SK-N-SH (cell line): Measurements from ENCODE around the gene ABCC5. TPM values are rescaled to one million over a fixed set of nuclear protein-coding genes. Genes with fewer than 3 reads are reported as not detected.

Experiments used
- CTCF ChIA-PET: fragments of 300-600, 350-600 bp; formaldehyde crosslinking; extraction: SDS; loops from one replicate; lab custom pipeline; 2021; lab: Yijun Ruan, JAX
- POLR2A ChIA-PET: fragments of 350-600 bp; sonication (Branson Sonifier 250); formaldehyde crosslinking; extraction: SDS; loops from one replicate; lab custom pipeline; 2020; ENCODE audit warnings: antibody characterized with exemption, inconsistent platforms; lab: Yijun Ruan, JAX
- DNase-seq: peaks from one replicate; pipeline ENCODE4 v3.0.0; 2012
- H2AFZ ChIP-seq: fragments of 200-600 bp; sonication (generic); 2 replicates; pipeline ENCODE4 v1.8.1; 2016; ENCODE audit warnings: antibody characterized with exemption, mild to moderate bottlenecking, low read depth
- H3F3A ChIP-seq: fragments of 200-600 bp; sonication (generic); replicated peaks from 2 replicates; pipeline ENCODE3; 2016; ENCODE audit warnings: antibody characterized with exemption, mild to moderate bottlenecking; ENCODE audit not compliant: insufficient read depth
- H3K27ac ChIP-seq, 2 experiments: fragments of 200-500 bp in 1 of 2; fragments of 200-600 bp in 1 of 2; sonication (Bioruptor generic) in 1 of 2; sonication (generic), shearing (Covaris generic) in 1 of 2; 2 replicates each; pipeline versions ENCODE4 v1.5.1 to v1.6.1; 2014 to 2016; ENCODE audit warnings: low read depth in 2 of 2, inconsistent platforms in 1 of 2, low read length in 1 of 2, mild to moderate bottlenecking in 1 of 2, mixed read lengths in 1 of 2
- H3K27me3 ChIP-seq: fragments of 200-600 bp; sonication (generic), shearing (Covaris generic); 2 replicates; pipeline ENCODE4 v1.6.1; 2016; ENCODE audit warnings: mixed run types; ENCODE audit not compliant: insufficient read depth
- H3K36me3 ChIP-seq, 2 experiments: fragments of 200-500 bp in 1 of 2; fragments of 200-600 bp in 1 of 2; sonication (Bioruptor generic) in 1 of 2; sonication (generic) in 1 of 2; replicated peaks in 1 of 2; 2 replicates each; pipeline versions ENCODE3 to v1.5.1; 2014 to 2016; ENCODE audit warnings: low read length in 1 of 2, mild to moderate bottlenecking in 1 of 2; ENCODE audit not compliant: insufficient read depth in 2 of 2, control insufficient read depth in 1 of 2
- H3K4me1 ChIP-seq, 2 experiments: fragments of 200-500 bp in 1 of 2; fragments of 200-600 bp in 1 of 2; sonication (Bioruptor generic) in 1 of 2; sonication (generic), shearing (Covaris generic) in 1 of 2; 2 replicates each; pipeline versions ENCODE4 v1.5.1 to v1.6.1; 2014 to 2016; ENCODE audit warnings: low read depth in 1 of 2, low read length in 1 of 2, mixed run types in 1 of 2; ENCODE audit not compliant: insufficient read depth in 2 of 2, control insufficient read depth in 1 of 2
- H3K4me2 ChIP-seq: fragments of 200-600 bp; sonication (generic), shearing (Covaris generic); 2 replicates; pipeline ENCODE4 v1.6.1; 2017; ENCODE audit warnings: mixed run types
- H3K4me3 ChIP-seq, 2 experiments: fragments of 200-500 bp in 1 of 2; fragments of 200-600 bp in 1 of 2; sonication (Bioruptor generic) in 1 of 2; sonication (generic), shearing (Covaris generic) in 1 of 2; 2 replicates each; pipeline versions ENCODE4 v1.5.1 to v1.8.1; 2014 to 2016; ENCODE audit warnings: low read depth in 2 of 2, inconsistent platforms in 1 of 2, low read length in 1 of 2, mild to moderate bottlenecking in 1 of 2, mixed read lengths in 1 of 2, moderate library complexity in 1 of 2
- H3K79me2 ChIP-seq: fragments of 200-600 bp; sonication (generic); 2 replicates; pipeline ENCODE4 v1.8.1; 2017; ENCODE audit warnings: mild to moderate bottlenecking; ENCODE audit not compliant: insufficient read depth
- H3K9ac ChIP-seq: fragments of 200-600 bp; sonication (generic); 2 replicates; pipeline ENCODE4 v1.6.1; 2017; ENCODE audit warnings: mixed run types
- H3K9me2 ChIP-seq: fragments of 200-600 bp; sonication (generic); 2 replicates; pipeline ENCODE4 v1.6.1; 2017; ENCODE audit warnings: mixed run types
- H3K9me3 ChIP-seq: fragments of 200-600 bp; sonication (generic); 2 replicates; pipeline ENCODE4 v1.6.1; 2017; ENCODE audit warnings: mixed run types, mild to moderate bottlenecking, moderate library complexity
- H4K20me1 ChIP-seq: fragments of 200-600 bp; sonication (generic); 2 replicates; pipeline ENCODE4 v1.6.1; 2017; ENCODE audit warnings: mild to moderate bottlenecking, mixed run types; ENCODE audit not compliant: insufficient read depth
- EP300 ChIP-seq, 2 experiments: IDR thresholded peaks; 2 replicates each; pipeline versions ENCODE4 v1.4.0 to v1.6.1; 2012; ENCODE audit warnings: borderline replicate concordance in 1 of 2, low read depth in 1 of 2, low read length in 1 of 2
- EZH2phosphoT487 ChIP-seq: fragments of 200-600 bp; sonication (generic); IDR thresholded peaks from 2 replicates; pipeline ENCODE4 v1.6.1; 2017; ENCODE audit warnings: low read depth, mixed run types, mild to moderate bottlenecking, antibody characterized with exemption, moderate library complexity, borderline replicate concordance
- FOSL2 ChIP-seq: IDR thresholded peaks from 2 replicates; pipeline ENCODE4 v1.4.0; 2012; ENCODE audit warnings: low read depth, mild to moderate bottlenecking, moderate library complexity, borderline replicate concordance
- FOXJ3 ChIP-seq: sonication (generic); formaldehyde crosslinking; IDR thresholded peaks from 2 replicates; pipeline ENCODE4 v1.5.1; 2020; ENCODE audit warnings: mild to moderate bottlenecking, missing genetic modification reagents
- FOXM1 ChIP-seq: IDR thresholded peaks from 2 replicates; pipeline ENCODE4 v1.4.0; 2012; ENCODE audit warnings: low read depth, mild to moderate bottlenecking
- GABPA ChIP-seq: IDR thresholded peaks from 2 replicates; pipeline ENCODE4 v1.4.0; 2012; ENCODE audit warnings: low read depth, mild to moderate bottlenecking
- IRF3 ChIP-seq: fragments of 150-350 bp; IDR thresholded peaks from 2 replicates; pipeline ENCODE4 v1.6.1; 2016; ENCODE audit warnings: mild to moderate bottlenecking, low read depth, low read length
- JUND ChIP-seq: IDR thresholded peaks from 2 replicates; pipeline ENCODE4 v1.4.0; 2012
- MEF2A ChIP-seq: IDR thresholded peaks from 2 replicates; pipeline ENCODE4 v1.4.0; 2012; ENCODE audit warnings: low read depth, borderline replicate concordance
- NRF1 ChIP-seq: IDR thresholded peaks from 2 replicates; pipeline ENCODE4 v1.6.1; 2012; ENCODE audit warnings: low read depth, mild to moderate bottlenecking, low read length
- POLR2AphosphoS5 ChIP-seq: IDR thresholded peaks from 2 replicates; pipeline ENCODE4 v1.6.1; 2012; ENCODE audit warnings: low read depth, low read length
- RAD21 ChIP-seq: IDR thresholded peaks from 2 replicates; pipeline ENCODE4 v1.6.1; 2012; ENCODE audit warnings: mild to moderate bottlenecking, low read length
- RCOR1 ChIP-seq: fragments of 150-350 bp; IDR thresholded peaks from 2 replicates; pipeline ENCODE4 v1.6.1; 2017; ENCODE audit warnings: antibody characterized with exemption, low read length
- RFX5 ChIP-seq: IDR thresholded peaks from 2 replicates; pipeline ENCODE4 v1.6.1; 2012; ENCODE audit warnings: mild to moderate bottlenecking, improper control_type of control experiment, low read length
- RXRA ChIP-seq: IDR thresholded peaks from 2 replicates; pipeline ENCODE4 v1.4.0; 2012; ENCODE audit warnings: low read depth, mild to moderate bottlenecking, borderline replicate concordance
- SIN3A ChIP-seq: IDR thresholded peaks from 2 replicates; pipeline ENCODE4 v1.6.1; 2012; ENCODE audit warnings: low read depth, mild to moderate bottlenecking, low read length, moderate library complexity, borderline replicate concordance
- TAF1 ChIP-seq: IDR thresholded peaks from 2 replicates; pipeline ENCODE4 v1.6.1; 2012; ENCODE audit warnings: low read depth, mild to moderate bottlenecking, low read length, moderate library complexity, borderline replicate concordance
- TCF12 ChIP-seq: IDR thresholded peaks from 2 replicates; pipeline ENCODE4 v1.4.0; 2012
- YY1 ChIP-seq: IDR thresholded peaks from 2 replicates; pipeline ENCODE4 v1.4.0; 2012; ENCODE audit warnings: low read depth, mild to moderate bottlenecking
- ZBTB33 ChIP-seq: IDR thresholded peaks from 2 replicates; pipeline ENCODE4 v1.4.0; 2012; ENCODE audit warnings: low read depth, borderline replicate concordance
- WGBS: methylation state at CpG from one replicate; pipeline ENCODE4 v1.1.6; 2017; ENCODE audit warnings: low lambda C conversion rate; 5-methylcytosine and 5-hydroxymethylcytosine counted together
- polyA plus RNA-seq, 3 experiments: library from polyadenylated mRNA; depleted of rRNA; stranded (reverse); fragments of >200 nt; gene quantifications; 2 replicates each; pipeline ENCODE4 v1.2.3, GENCODE V29; 2012
- TF ChIP-seq, protein P1 (sequence below): fragments of 200-600 bp; sonication (generic); IDR thresholded peaks from 2 replicates; pipeline ENCODE4 v1.6.1; 2017; ENCODE audit warnings: antibody characterized with exemption, mild to moderate bottlenecking, moderate library complexity

The ABCC5 gene
- polyA plus RNA-seq, 1 of the 3 experiments (the other 2 are of a cell fraction): 25.9 TPM

DNA sequence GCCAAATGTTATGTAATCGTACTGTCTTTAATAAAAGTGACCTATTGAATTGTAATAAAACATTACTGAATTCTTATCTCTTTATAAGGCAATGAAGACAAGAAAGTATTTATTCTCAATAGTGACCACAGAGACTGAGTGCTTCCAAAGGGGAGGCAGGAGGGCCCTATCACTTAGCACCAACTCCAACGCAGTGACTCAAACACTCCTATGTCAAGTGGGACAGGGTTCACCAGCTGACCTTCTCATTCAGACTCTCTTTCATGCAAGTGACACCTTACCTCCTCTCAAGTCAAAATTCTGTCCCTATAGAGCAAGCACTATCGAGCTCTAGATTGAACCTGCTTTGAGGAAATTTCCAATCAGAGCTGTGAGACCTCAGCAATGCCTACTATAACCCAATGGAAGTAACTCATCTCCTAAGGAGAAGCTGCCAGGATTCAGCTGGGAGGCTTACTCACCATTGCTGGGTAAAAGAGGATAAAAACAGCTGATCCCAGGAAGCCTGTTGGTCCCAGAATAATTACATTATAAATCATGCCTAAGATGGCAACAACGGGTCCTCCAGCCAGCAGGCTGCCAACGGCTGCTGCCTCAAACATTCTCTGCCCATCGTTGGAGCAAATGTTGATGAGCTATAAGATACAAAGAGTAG lies 35.6 kb downstream of the ABCC5 start:
- no peak overlapping the region for H3K9ac ChIP-seq
- POLR2A ChIA-PET: no interaction called here

GRCh38 chr3:183980403-183980802 lies 37.3 kb downstream of the ABCC5 start:
- Histone ChIP-seq H3K4me3 (no peak overlapping the region), H3K27ac (no peak overlapping the region), H4K20me1 (no peaks in the 10 kb centered on the region), H3K36me3 (peaks cover 26 to 37% of the 10 kb centered on the region in 2 experiments), H3K9ac (no peak overlapping the region), H3K9me3 (no peaks in the 10 kb centered on the region), H3K4me2 (no peak overlapping the region), H3K79me2 (no peaks in the 10 kb centered on the region), H2AFZ (no peak overlapping the region), H3K27me3 (no peaks in the 10 kb centered on the region), H3F3A (no peaks in the 10 kb centered on the region), H3K4me1 (peaks cover 0 to 12% of the 10 kb centered on the region in 2 experiments; a peak in 2 of 4 replicates), H3K9me2 (no peaks in the 10 kb centered on the region)
- POLR2A ChIA-PET: no interaction called here
- DNase-seq: no peak
- 98% methylated on average over 4 of the region's 4 CpGs for WGBS
- CTCF ChIA-PET: no interaction called here
- TF ChIP-seq RCOR1 (no peak), EZH2phosphoT487 (no peak), IRF3 (no peak), FOXJ3 (CRISPR knock-in tag) (no peak), POLR2AphosphoS5 (no peak), TCF12 (no peak), RAD21 (no peak), TAF1 (no peak), ZBTB33 (no peak), FOSL2 (no peak), NRF1 (no peak), JUND (no peak), SIN3A (no peak), RFX5 (no peak)

More for the DNA sequence above, 35.6 kb downstream of the ABCC5 start:
- peaks cover 39 to 49% of the 10 kb centered on the region in 2 experiments for H3K36me3 ChIP-seq
- H3K27ac ChIP-seq: no peak overlapping the region
- 79% methylated on average over 6 of the region's 6 CpGs for WGBS
- no peak overlapping the region for H3K4me3 ChIP-seq
- H3K79me2 ChIP-seq: no peaks in the 10 kb centered on the region
- H3K4me1 ChIP-seq: peaks cover 0 to 12% of the 10 kb centered on the region in 2 experiments; a peak in 2 of 4 replicates
- H3K27me3 ChIP-seq: no peaks in the 10 kb centered on the region
- CTCF ChIA-PET: interaction anchor here (1.0 kb wide), 2 partner anchors 9 to 87 kb away, joined by 3 read pairs; no protein-coding TSS in a partner anchor
- H4K20me1 ChIP-seq: no peaks in the 10 kb centered on the region
- H3K4me2 ChIP-seq: no peak overlapping the region
- TF ChIP-seq FOXM1 (no peak), RAD21 (no peak), YY1 (no peak), NRF1 (no peak), POLR2AphosphoS5 (no peak), EP300 (IDR thresholded peaks at IDR 0.05; ENCODE audit: borderline replicate concordance in 1 of 2, low read depth in 1 of 2, low read length in 1 of 2) (no peak), MEF2A (no peak), TAF1 (no peak), RXRA (no peak), RCOR1 (no peak), EZH2phosphoT487 (no peak), JUND (no peak), GABPA (no peak)
- TF ChIP-seq, protein P1, sequence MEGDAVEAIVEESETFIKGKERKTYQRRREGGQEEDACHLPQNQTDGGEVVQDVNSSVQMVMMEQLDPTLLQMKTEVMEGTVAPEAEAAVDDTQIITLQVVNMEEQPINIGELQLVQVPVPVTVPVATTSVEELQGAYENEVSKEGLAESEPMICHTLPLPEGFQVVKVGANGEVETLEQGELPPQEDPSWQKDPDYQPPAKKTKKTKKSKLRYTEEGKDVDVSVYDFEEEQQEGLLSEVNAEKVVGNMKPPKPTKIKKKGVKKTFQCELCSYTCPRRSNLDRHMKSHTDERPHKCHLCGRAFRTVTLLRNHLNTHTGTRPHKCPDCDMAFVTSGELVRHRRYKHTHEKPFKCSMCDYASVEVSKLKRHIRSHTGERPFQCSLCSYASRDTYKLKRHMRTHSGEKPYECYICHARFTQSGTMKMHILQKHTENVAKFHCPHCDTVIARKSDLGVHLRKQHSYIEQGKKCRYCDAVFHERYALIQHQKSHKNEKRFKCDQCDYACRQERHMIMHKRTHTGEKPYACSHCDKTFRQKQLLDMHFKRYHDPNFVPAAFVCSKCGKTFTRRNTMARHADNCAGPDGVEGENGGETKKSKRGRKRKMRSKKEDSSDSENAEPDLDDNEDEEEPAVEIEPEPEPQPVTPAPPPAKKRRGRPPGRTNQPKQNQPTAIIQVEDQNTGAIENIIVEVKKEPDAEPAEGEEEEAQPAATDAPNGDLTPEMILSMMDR: no peak
- no peak overlapping the region for H2AFZ ChIP-seq
- no peaks in the 10 kb centered on the region for H3K9me2 ChIP-seq
- DNase-seq: no peak
- no peaks in the 10 kb centered on the region for H3F3A ChIP-seq
- no peaks in the 10 kb centered on the region for H3K9me3 ChIP-seq
